Effector memory CD8-positive, alpha-beta T cell (primary cell): Measurements from ENCODE around the gene ZNF70.

Source experiments
- ATAC-seq: fragments of 150-1000 bp; cut with Tn5 transposase; replicated peaks from 2 replicates; pipeline ENCODE4 v1.10.0; 2021; ENCODE audit warnings: mild to moderate bottlenecking, moderate library complexity
- DNase-seq, 3 experiments: peaks; one replicate each; pipeline ENCODE4 v3.0.0; 2021
- H3K27ac Mint-ChIP-seq, 2 donors: one replicate each; pipeline ENCODE4 v1.8.0; 2022; ENCODE audit warnings: mild to moderate bottlenecking in 2 of 2, mixed read lengths in 2 of 2, moderate library complexity in 2 of 2
- H3K27me3 Mint-ChIP-seq, 2 donors: one replicate each; pipeline ENCODE4 v1.8.0; 2022; ENCODE audit warnings: mixed read lengths in 2 of 2
- H3K36me3 Mint-ChIP-seq: one replicate; pipeline ENCODE4 v1.8.0; 2022; ENCODE audit warnings: mild to moderate bottlenecking, moderate library complexity, mixed read lengths; ENCODE audit not compliant: insufficient read depth
- H3K4me1 Mint-ChIP-seq, 2 donors: one replicate each; pipeline ENCODE4 v1.8.0; 2022; ENCODE audit warnings: low read depth in 2 of 2, mixed read lengths in 2 of 2
- H3K4me3 Mint-ChIP-seq, 2 donors: one replicate each; pipeline ENCODE4 v1.8.0; 2022; ENCODE audit warnings: mild to moderate bottlenecking in 2 of 2, mixed read lengths in 2 of 2, moderate library complexity in 2 of 2
- H3K9me3 Mint-ChIP-seq, 2 donors: one replicate each; pipeline ENCODE4 v1.8.0; 2022; ENCODE audit warnings: mixed read lengths in 2 of 2

Gene ZNF70

GRCh38 chr22:23696326-23696851 is 54.5 kb downstream of the ZNF70 start:
- DNase-seq (peak; percentile 67 to 74 (median 68)), ATAC-seq (peak; percentile 99)
- H3K4me3 Mint-ChIP-seq: peak overlapping the region; percentile 93 to 96
- no peaks in the 10 kb centered on the region for H3K9me3 Mint-ChIP-seq
- H3K4me1 Mint-ChIP-seq: peaks cover 29 to 41% of the 10 kb centered on the region in 2 donors
- H3K36me3 Mint-ChIP-seq: peaks cover 27% of the 10 kb centered on the region
- H3K27ac Mint-ChIP-seq: peak overlapping the region; percentile 100
- no peaks in the 10 kb centered on the region for H3K27me3 Mint-ChIP-seq

DNA sequence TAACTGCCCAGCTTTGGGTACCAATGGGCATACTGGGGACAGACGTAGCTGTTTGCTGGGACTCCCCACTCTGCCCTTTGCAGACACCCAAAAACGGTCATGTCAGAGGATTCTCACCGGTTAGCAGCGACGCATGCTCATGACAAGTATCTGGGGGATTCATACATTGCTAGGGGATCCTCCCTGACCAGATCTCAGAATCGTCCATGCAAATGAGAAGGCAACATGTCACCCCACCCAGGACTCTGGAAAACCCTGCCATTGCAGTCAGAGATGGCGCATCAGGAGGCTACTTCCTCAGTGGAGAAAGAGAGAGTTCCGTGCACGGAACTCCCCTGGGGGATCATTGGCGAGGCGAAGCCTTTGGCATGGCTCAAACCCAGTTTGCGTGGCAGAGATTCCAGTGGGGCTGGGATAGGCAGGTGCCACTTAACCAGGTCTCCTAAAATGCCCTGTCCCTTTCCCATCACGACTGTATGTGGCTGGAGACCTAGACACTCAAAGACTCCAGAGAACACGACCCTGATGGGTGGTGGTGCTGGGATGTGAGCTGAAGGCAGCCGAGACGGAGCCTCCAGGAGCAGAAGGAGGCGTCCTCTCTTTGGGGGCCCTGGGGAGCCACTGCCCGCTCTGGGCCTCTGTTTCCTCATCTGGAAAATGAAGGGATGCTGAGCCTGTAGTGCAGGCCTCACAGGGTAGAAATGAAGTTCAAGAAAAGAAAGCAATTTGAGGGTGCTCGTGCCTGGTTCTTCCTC is 55.2 kb downstream of the ZNF70 start:
- Mint-ChIP-seq H3K4me1 (peaks cover 28 to 42% of the 10 kb centered on the region in 2 donors), H3K4me3 (peak overlapping the region; percentile 93 to 96)

DNA sequence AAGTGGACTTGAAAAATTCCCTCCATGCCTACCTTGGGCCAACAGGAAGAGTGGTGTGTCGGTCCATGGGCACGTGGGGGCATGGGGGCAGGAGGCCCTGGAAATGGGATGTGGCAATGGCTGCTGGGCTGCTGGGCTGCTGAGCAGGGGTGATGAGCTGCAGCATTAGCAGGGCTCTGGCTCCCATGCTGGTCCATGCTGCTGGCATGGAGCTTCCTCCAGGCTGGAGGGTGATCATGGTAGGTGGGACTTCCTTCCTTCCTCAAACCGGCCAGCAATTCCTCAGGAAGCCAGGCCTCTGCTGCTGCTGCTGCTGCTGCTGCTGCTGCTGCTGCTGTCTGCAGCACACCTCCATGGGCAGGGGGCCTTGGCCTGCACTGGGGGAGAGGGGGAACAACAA is 55.8 kb downstream of the ZNF70 start:
- Mint-ChIP-seq H3K4me3 (peak overlapping the region; percentile 93 to 96), H3K9me3 (no peaks in the 10 kb centered on the region), H3K27me3 (no peaks in the 10 kb centered on the region), H3K36me3 (peaks cover 24% of the 10 kb centered on the region), H3K4me1 (peaks cover 28 to 44% of the 10 kb centered on the region in 2 donors), H3K27ac (peak overlapping the region; percentile 100)
- DNase-seq (no peak), ATAC-seq (no peak)

More for the DNA sequence above, 55.2 kb downstream of the ZNF70 start:
- H3K9me3 Mint-ChIP-seq: no peaks in the 10 kb centered on the region
- peak overlapping the region; percentile 100 for H3K27ac Mint-ChIP-seq
- no peaks in the 10 kb centered on the region for H3K27me3 Mint-ChIP-seq
- DNase-seq (no peak), ATAC-seq (no peak)
- H3K36me3 Mint-ChIP-seq: peaks cover 27% of the 10 kb centered on the region

DNA sequence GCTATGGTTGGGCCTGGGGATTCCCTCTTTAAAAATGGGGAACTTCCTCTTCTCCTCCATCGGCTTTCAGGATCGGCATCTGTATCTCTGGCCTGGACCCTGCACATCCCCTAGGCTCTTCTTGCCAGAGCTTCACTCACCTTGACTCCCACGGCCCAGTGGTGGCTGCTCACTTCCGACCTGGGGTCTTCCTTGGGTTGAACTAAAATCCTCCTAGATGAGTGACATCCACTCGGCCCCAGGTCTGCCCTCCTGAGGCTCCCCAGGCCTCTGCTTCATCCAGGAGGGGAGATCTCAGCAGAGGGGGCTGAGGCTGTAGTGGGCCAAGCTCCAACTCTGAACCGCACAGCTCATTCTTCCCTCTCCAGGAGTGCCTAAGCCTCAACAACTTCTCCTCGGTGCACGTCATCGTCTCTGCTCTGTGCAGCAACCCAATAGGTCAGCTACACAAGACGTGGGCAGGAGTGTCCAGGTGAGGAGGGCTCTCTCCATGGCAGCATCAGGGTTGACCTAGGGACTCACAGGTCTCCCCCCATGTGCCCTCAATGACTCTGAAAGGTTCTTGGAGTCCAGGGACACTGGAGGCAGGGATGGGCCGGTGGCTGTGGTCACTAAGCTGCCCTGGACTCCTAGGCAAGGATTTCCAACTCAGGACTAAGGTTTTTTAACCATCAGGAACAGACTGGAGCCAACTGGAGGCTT is 56.8 kb downstream of the ZNF70 start:
- H3K4me3 Mint-ChIP-seq: no peak overlapping the region
- DNase-seq: no peak
- peaks cover 28 to 42% of the 10 kb centered on the region in 2 donors for H3K4me1 Mint-ChIP-seq
- H3K27ac Mint-ChIP-seq: peak overlapping the region; percentile 100
- peaks cover 16% of the 10 kb centered on the region for H3K36me3 Mint-ChIP-seq
- H3K27me3 Mint-ChIP-seq: no peaks in the 10 kb centered on the region
- ATAC-seq: no peak
- H3K9me3 Mint-ChIP-seq: no peaks in the 10 kb centered on the region

DNA sequence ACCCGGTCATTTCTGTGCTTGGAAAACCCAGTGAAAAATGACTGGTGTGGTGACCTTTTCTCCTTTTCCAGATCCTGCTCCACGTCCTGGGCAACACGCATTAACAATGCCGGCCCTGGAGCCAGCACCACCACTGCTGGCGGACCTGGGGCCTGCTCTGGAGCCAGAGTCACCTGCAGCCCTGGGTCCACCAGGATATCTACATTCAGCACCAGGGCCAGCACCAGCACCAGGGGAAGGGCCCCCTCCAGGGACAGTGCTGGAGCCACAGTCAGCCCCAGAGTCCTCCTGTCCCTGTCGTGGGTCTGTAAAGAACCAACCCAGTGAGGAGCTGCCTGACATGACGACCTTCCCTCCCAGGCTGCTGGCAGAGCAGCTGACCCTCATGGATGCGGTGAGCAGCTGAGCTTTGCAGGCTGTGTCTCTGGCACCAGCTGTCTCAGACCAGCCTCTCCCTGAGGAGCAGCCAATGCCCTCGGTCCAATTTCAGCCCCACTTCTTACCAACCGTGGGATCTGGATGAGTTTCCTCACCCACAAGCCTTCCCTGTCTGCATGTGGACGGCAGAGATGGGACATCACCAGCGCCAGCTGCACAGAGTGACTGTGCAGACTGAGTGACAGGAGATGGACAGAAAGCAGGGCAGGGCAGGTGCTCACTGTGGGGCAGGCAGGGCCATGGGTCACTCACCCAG is 58.2 kb downstream of the ZNF70 start:
- ATAC-seq: no peak
- Mint-ChIP-seq H3K9me3 (no peaks in the 10 kb centered on the region), H3K4me3 (no peak overlapping the region), H3K36me3 (peaks cover 15% of the 10 kb centered on the region), H3K27ac (peak overlapping the region; percentile 100), H3K27me3 (no peaks in the 10 kb centered on the region), H3K4me1 (peaks cover 27 to 40% of the 10 kb centered on the region in 2 donors)
- DNase-seq: no peak

DNA sequence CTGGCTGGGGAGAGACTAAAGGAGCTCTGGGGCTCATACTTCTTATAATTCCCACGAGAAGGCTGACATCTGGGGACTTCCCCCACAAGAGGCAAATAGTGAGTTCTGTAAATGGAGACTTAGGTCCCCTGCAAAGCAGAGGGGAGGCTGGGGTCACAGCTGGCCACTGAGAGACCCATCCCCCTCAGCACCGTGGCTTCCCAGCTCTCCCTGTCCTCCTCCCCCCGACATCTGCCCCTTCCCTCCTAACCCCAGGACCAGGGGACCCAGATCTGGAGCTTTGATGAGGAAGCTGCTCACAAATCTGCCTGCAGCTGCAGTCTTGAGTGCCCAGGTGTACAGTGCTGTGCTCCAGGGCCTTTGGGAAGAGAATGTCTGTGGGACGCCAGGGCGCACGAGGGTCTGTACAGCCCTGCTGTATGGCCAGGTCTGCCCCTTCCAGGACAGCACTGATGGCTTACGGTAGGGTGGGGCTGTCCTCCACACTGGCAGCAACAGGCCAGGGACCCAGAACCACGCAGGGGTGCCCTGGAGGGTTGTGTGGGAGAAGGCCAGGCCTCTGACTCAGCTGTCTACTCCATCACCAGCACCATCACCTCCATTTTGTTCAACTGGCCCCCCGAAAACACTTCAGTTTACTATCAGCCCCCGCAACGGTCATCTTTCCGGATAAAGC is 59.0 kb downstream of the ZNF70 start:
- Mint-ChIP-seq H3K27ac (peak overlapping the region in 1 of 2 donors; percentile 50), H3K27me3 (no peaks in the 10 kb centered on the region), H3K9me3 (no peaks in the 10 kb centered on the region), H3K4me1 (peaks cover 20 to 33% of the 10 kb centered on the region in 2 donors), H3K4me3 (no peak overlapping the region), H3K36me3 (peaks cover 13% of the 10 kb centered on the region)
- no peak for ATAC-seq
- DNase-seq: no peak

GRCh38 chr22:23690713-23691112 is 60.2 kb downstream of the ZNF70 start, which contains the start of gene RGL4:
RGL4 (plus strand) TSS chr22:23691013; CDS start chr22:23692031, 1,018 bp downstream.
- Mint-ChIP-seq H3K9me3 (no peaks in the 10 kb centered on the region), H3K27ac (peak within 1 kb of the TSS; percentile 50 to 74), H3K4me3 (no peak within 1 kb of the TSS), H3K36me3 (peaks cover 12% of the 10 kb centered on the region), H3K27me3 (no peaks in the 10 kb centered on the region), H3K4me1 (peaks cover 9 to 22% of the 10 kb centered on the region in 2 donors)
- DNase-seq (no peak), ATAC-seq (no peak)

DNA sequence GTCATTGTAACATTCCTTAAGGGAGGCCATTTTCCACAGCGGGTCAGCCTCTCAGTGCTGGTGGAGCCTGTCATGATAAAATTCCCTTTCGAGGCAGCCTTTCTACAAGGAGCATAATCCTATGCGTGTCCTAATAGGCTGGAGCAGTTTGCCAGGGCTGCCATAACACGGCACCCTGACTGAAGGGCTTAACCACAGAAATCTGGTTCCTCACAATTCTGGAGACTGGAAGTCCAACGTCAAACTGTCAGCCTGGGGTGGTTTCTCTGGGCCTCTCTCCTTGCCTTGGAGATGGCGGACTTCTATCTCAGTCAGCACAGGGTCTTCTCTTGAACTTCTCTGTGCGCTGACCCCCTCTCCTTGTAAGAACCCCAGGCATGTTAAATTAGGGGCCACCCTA is 61.5 kb downstream of the ZNF70 start:
- peak overlapping the region in 1 of 2 donors; percentile 8 for H3K27ac Mint-ChIP-seq
- H3K36me3 Mint-ChIP-seq: peaks cover 13% of the 10 kb centered on the region
- DNase-seq: no peak
- peaks cover 0 to 11% of the 10 kb centered on the region in 2 donors for H3K4me1 Mint-ChIP-seq
- H3K4me3 Mint-ChIP-seq: no peak overlapping the region
- no peaks in the 10 kb centered on the region for H3K27me3 Mint-ChIP-seq
- no peaks in the 10 kb centered on the region for H3K9me3 Mint-ChIP-seq
- no peak for ATAC-seq
